Astrocyte of the cerebellum (primary cell): Measurements from ENCODE around the gene TRIM9.

Source experiments
- DNase-seq: peaks from one replicate; pipeline ENCODE4 v3.0.0-alpha.2; 2011; ENCODE audit warnings: low read depth
- H3K4me3 ChIP-seq: 2 replicates; pipeline ENCODE4 v1.5.1; 2011; ENCODE audit warnings: mild to moderate bottlenecking, low read depth, low read length, moderate library complexity
- CTCF ChIP-seq: IDR thresholded peaks from 2 replicates; pipeline ENCODE4 v1.5.1; 2012; ENCODE audit warnings: low read length, low read depth, moderate library complexity, mild to moderate bottlenecking; ENCODE audit errors: missing control alignments
- in situ Hi-C: cut with HindIII; loops from 2 replicates; pipeline ENCODE4 v1.10.0; 2017; ENCODE audit warnings: low sequenced_read_pairs

TRIM9 gene

GRCh38 chr14:50979941-50980850 lies 114.7 kb downstream of the TRIM9 start:
- DNase-seq: no peak
- no peak for TF ChIP-seq CTCF
- no peak overlapping the region for H3K4me3 ChIP-seq
- in situ Hi-C loops: no loop called here

GRCh38 chr14:50978888-50979287 lies 116.0 kb downstream of the TRIM9 start:
- in situ Hi-C loops: no loop called here
- DNase-seq: no peak
- TF ChIP-seq CTCF: no peak
- H3K4me3 ChIP-seq: no peak overlapping the region

GRCh38 chr14:50978529-50978871 lies 116.4 kb downstream of the TRIM9 start:
- in situ Hi-C loops: no loop called here

GRCh38 chr14:50977863-50978528 lies 116.9 kb downstream of the TRIM9 start:
- DNase-seq: no peak
- H3K4me3 ChIP-seq: no peak overlapping the region
- TF ChIP-seq CTCF: no peak
- in situ Hi-C loops: no loop called here

More at GRCh38 chr14:50978529-50978871, 116.4 kb downstream of the TRIM9 start:
- no peak for DNase-seq
- no peak overlapping the region for H3K4me3 ChIP-seq
- TF ChIP-seq CTCF: no peak

- no peak for TF ChIP-seq CTCF
- in situ Hi-C loops: loop anchor here (25.0 kb wide), 1 partner anchor 238 kb away; no protein-coding TSS in a partner anchor
- no peak for DNase-seq
Measured at GRCh38 chr14:50974118-50974517, 120.8 kb downstream of the TRIM9 start.

GRCh38 chr14:50972734-50973133 lies 122.2 kb downstream of the TRIM9 start:
- in situ Hi-C loops: loop anchor here (25.0 kb wide), 1 partner anchor 240 kb away; no protein-coding TSS in a partner anchor
- no peak for TF ChIP-seq CTCF
- DNase-seq: no peak
- H3K4me3 ChIP-seq: no peak overlapping the region

More at GRCh38 chr14:50974118-50974517, 120.8 kb downstream of the TRIM9 start:
- no peak overlapping the region for H3K4me3 ChIP-seq
